Measurements from ENCODE around the gene LYRM4. TPM values are rescaled to one million over a fixed set of nuclear protein-coding genes. Genes with fewer than 3 reads are reported as not detected.

The LYRM4 gene
- total RNA-seq, 2 experiments from 2014 or later = 24.8 to 28.1 TPM

GRCh38 chr6:5082487-5083306 lies 178.1 kb downstream of the LYRM4 start:
- POLR2A ChIA-PET = no interaction called here
- Histone ChIP-seq H3K27ac (ENCODE audit: low read depth in 1 of 2, low read length in 2 of 2) (no peak overlapping the region), H3K9me3 (ENCODE audit: control insufficient read depth in 1 of 2, insufficient read depth in 1 of 2, low read length in 2 of 2) (peaks cover 0 to 12% of the 10 kb centered on the region in 2 experiments), H3K27me3 (ENCODE audit: control insufficient read depth in 1 of 2, insufficient read depth in 2 of 2, low read length in 2 of 2) (peaks cover 23 to 52% of the 10 kb centered on the region in 2 experiments), H3K36me3 (ENCODE audit: insufficient read depth, low read length) (no peaks in the 10 kb centered on the region), H3K4me3 (ENCODE audit: low read length) (no peak overlapping the region), H3K4me1 (ENCODE audit: insufficient read depth, low read length) (peaks cover 10% of the 10 kb centered on the region)
- Mint-ChIP-seq H3K36me3 (ENCODE audit: low read depth) (no peaks in the 10 kb centered on the region), H3K9me3 (no peaks in the 10 kb centered on the region), H3K4me1 (ENCODE audit: low read depth) (no peaks in the 10 kb centered on the region), H3K27ac (no peak overlapping the region), H3K27me3 (peaks cover 45% of the 10 kb centered on the region), H3K4me3 (no peak overlapping the region)
- DNase-seq (peak in 2 of 14 experiments; percentile 33 to 48), ATAC-seq (ENCODE audit: poor library complexity) (no peak)
- intact Hi-C loops (cut with DNase I, micrococcal nuclease) = no loop called here
- CTCF ChIA-PET = no interaction called here
- TF ChIP-seq CTCF (IDR thresholded peaks at IDR 0.05) = no peak

GRCh38 chr6:5081955-5082354 lies 178.8 kb downstream of the LYRM4 start:
- Mint-ChIP-seq H3K27me3 (peaks cover 39% of the 10 kb centered on the region), H3K4me3 (no peak overlapping the region), H3K9me3 (no peaks in the 10 kb centered on the region), H3K27ac (no peak overlapping the region), H3K4me1 (ENCODE audit: low read depth) (no peaks in the 10 kb centered on the region), H3K36me3 (ENCODE audit: low read depth) (no peaks in the 10 kb centered on the region)
- Histone ChIP-seq H3K4me1 (ENCODE audit: insufficient read depth, low read length) (peaks cover 10% of the 10 kb centered on the region), H3K9me3 (ENCODE audit: control insufficient read depth in 1 of 2, insufficient read depth in 1 of 2, low read length in 2 of 2) (peaks cover 0 to 8% of the 10 kb centered on the region in 2 experiments), H3K4me3 (ENCODE audit: low read length) (no peak overlapping the region), H3K27me3 (ENCODE audit: control insufficient read depth in 1 of 2, insufficient read depth in 2 of 2, low read length in 2 of 2) (peaks cover 16 to 45% of the 10 kb centered on the region in 2 experiments), H3K36me3 (ENCODE audit: insufficient read depth, low read length) (no peaks in the 10 kb centered on the region), H3K27ac (ENCODE audit: low read depth in 1 of 2, low read length in 2 of 2) (no peak overlapping the region)
- DNase-seq (no peak), ATAC-seq (ENCODE audit: poor library complexity) (no peak)
- no peak for TF ChIP-seq CTCF (IDR thresholded peaks at IDR 0.05)
- POLR2A ChIA-PET = no interaction called here
- CTCF ChIA-PET = no interaction called here
- intact Hi-C loops (cut with DNase I, micrococcal nuclease) = no loop called here

GRCh38 chr6:5081182-5081581 lies 179.6 kb downstream of the LYRM4 start:
- H3K4me3 Mint-ChIP-seq = no peak overlapping the region
- Histone ChIP-seq H3K4me1 (ENCODE audit: insufficient read depth, low read length) (peaks cover 8% of the 10 kb centered on the region), H3K27ac (ENCODE audit: low read depth in 1 of 2, low read length in 2 of 2) (no peak overlapping the region), H3K9me3 (ENCODE audit: control insufficient read depth in 1 of 2, insufficient read depth in 1 of 2, low read length in 2 of 2) (peaks cover 0 to 2% of the 10 kb centered on the region in 2 experiments), H3K4me3 (ENCODE audit: low read length) (no peak overlapping the region), H3K27me3 (ENCODE audit: control insufficient read depth in 1 of 2, insufficient read depth in 2 of 2, low read length in 2 of 2) (peaks cover 10 to 37% of the 10 kb centered on the region in 2 experiments), H3K36me3 (ENCODE audit: insufficient read depth, low read length) (no peaks in the 10 kb centered on the region)
- peaks cover 36% of the 10 kb centered on the region for H3K27me3 Mint-ChIP-seq
- H3K36me3 Mint-ChIP-seq (ENCODE audit: low read depth) = no peaks in the 10 kb centered on the region
- intact Hi-C loops (cut with DNase I, micrococcal nuclease) = no loop called here
- ChIA-PET CTCF (no interaction called here), POLR2A (no interaction called here)
- TF ChIP-seq CTCF (IDR thresholded peaks at IDR 0.05) = no peak
- DNase-seq (no peak), ATAC-seq (ENCODE audit: poor library complexity) (no peak)
- no peaks in the 10 kb centered on the region for H3K4me1 Mint-ChIP-seq (ENCODE audit: low read depth)
- H3K9me3 Mint-ChIP-seq = no peaks in the 10 kb centered on the region
- H3K27ac Mint-ChIP-seq = no peak overlapping the region

Measured in CD4-positive, alpha-beta T cell (primary cell).